ENCODE data around the gene SRM. TPM values are rescaled to one million over a fixed set of nuclear protein-coding genes. Genes with fewer than 3 reads are reported as not detected.
"Not testable (repeated sequence)": the region's sequence is repeated elsewhere in the genome, so short reads cannot be mapped to it uniquely, and the experiment has no call there.

SRM gene
- total RNA-seq, 4 donors from 2014 or later = 40.8 to 69.7 (median 48.8) TPM

DNA sequence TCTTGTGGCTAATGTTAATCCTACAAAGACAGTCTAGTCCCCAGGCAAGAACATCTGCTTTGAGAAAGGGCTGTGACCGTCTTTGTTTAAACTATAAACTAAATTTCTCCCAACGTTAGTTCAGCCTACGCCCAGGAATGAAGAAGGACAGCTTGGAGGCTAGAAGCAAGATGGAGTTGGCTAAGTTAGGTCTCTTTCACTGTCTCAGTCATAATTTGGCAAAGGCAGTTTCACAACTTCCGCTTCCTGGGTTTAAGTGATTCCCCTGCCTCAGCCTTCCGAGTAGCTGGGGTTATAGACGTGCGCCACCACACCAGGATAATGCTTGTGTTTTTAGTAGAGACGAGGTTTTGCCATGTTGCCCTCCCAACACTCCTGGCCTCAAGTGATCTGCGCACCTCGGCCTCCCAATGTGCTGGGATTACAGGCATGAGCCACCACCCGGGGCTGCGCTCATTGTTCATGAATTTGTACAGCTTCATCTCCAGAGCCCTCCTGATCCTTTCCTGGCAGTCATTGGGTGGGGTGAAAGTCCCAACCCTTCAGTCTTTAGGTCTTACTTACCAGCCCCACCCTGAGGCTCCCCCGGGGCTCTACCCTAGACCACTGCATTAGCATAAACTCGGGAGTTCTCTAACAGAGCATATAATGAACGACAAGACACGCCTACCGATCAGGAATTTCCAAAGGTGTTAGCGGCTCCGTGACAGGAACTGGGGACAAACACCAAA, 7.9 kb downstream of the SRM start:
- TF ChIP-seq, protein P1, sequence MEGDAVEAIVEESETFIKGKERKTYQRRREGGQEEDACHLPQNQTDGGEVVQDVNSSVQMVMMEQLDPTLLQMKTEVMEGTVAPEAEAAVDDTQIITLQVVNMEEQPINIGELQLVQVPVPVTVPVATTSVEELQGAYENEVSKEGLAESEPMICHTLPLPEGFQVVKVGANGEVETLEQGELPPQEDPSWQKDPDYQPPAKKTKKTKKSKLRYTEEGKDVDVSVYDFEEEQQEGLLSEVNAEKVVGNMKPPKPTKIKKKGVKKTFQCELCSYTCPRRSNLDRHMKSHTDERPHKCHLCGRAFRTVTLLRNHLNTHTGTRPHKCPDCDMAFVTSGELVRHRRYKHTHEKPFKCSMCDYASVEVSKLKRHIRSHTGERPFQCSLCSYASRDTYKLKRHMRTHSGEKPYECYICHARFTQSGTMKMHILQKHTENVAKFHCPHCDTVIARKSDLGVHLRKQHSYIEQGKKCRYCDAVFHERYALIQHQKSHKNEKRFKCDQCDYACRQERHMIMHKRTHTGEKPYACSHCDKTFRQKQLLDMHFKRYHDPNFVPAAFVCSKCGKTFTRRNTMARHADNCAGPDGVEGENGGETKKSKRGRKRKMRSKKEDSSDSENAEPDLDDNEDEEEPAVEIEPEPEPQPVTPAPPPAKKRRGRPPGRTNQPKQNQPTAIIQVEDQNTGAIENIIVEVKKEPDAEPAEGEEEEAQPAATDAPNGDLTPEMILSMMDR (IDR thresholded peaks at IDR 0.05) = no peak
- TF ChIP-seq POLR2AphosphoS5 (IDR thresholded peaks at IDR 0.05) (no peak), POLR2A (IDR thresholded peaks at IDR 0.05; ENCODE audit: low read depth) (no peak), EP300 (IDR thresholded peaks at IDR 0.05) (no peak)
- intact Hi-C loops (cut with DNase I) = no loop called here
- H3K4me1 ChIP-seq = peaks cover 0 to 10% (median 4%) of the 10 kb centered on the region in 4 donors
- H3K4me3 ChIP-seq = no peak overlapping the region
- DNase-seq (ENCODE audit: extremely low spot score) = no peak
- H3K9me3 ChIP-seq = no peaks in the 10 kb centered on the region
- H3K27ac ChIP-seq (replicated peaks in 1 of 4) = no peak overlapping the region
- peaks cover 6 to 33% (median 27%) of the 10 kb centered on the region in 4 donors for H3K36me3 ChIP-seq
- 60% methylated on average over 19 of the region's 19 CpGs for WGBS
- H3K27me3 ChIP-seq = peaks cover 0 to 21% (median 0%) of the 10 kb centered on the region in 4 donors

DNA sequence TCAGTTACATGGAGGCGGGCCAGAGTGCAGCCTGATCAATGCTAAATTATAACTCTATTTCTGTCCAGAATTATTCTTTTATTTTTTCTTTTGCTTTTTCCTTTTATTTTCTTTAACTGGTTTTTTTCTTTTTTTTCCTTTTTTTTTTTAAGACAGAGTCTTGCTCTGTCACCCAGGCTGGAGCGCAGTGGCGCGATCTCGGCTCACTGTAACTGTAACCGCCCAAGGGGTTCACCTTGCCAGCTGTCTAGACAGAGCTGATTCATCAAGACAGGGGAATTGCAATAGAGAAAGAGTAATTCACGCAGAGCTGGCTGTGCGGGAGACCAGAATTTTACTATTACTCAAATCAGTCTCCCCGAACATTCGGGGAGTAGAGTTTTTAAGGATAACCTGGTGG, 8.7 kb downstream of the SRM start:
- 75% methylated on average over 10 of the region's 10 CpGs for WGBS
- H3K27ac ChIP-seq (replicated peaks in 1 of 4); intact Hi-C loops (cut with DNase I); H3K4me1 ChIP-seq; H3K4me3 ChIP-seq; DNase-seq (ENCODE audit: extremely low spot score); H3K9me3 ChIP-seq: not testable (repeated sequence)
- H3K27me3 ChIP-seq = peaks cover 0 to 21% (median 0%) of the 10 kb centered on the region in 4 donors
- peaks cover 6 to 25% (median 19%) of the 10 kb centered on the region in 4 donors for H3K36me3 ChIP-seq

DNA sequence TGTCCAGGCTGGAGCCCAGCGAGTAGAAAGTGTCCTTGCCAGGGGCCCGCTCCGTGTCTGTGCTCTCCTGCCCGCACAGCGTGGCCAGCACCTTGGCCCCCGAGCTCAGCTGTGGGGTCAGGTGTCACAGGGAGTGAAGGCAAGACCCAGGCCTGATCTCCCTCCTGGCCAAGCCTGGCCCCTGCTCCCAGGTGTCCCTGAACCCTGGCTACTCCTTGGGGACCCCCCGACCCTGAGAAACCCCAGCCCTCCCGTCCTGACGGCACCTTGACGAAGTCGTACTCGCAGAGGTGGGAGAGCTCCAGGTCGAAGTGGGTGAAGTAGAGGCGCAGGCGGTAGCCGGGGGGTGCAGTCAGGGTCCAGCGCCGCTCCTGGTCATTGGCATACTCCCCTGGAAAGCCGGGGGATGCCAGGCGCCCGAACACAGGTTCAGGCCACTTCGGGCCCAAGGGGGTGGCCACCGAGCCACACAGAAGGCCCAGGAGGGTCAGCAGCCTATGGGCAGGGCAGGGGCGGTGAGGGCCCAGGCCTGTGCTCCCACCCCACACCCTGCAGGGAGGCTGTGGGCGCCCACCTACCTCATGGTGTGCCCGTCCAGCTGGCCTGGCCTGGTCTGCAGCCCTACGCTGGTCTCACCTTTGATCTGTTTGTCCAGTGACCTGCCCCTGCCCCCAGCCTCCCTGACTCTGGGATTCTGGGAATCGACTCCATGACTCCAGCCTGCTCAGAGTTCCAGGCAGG, 13.0 kb downstream of the SRM start, which contains the start of gene MASP2:
MASP2 (minus strand) TSS at position 615 of the 741 bp plus-strand sequence; CDS start at position 583, 32 bp downstream.
- intact Hi-C loops (cut with DNase I) = no loop called here
- H3K4me1 ChIP-seq = no peaks in the 10 kb centered on the region
- DNase-seq (ENCODE audit: extremely low spot score) = no peak
- H3K9me3 ChIP-seq = no peaks in the 10 kb centered on the region
- TF ChIP-seq POLR2AphosphoS5 (IDR thresholded peaks at IDR 0.05) (no peak), EP300 (IDR thresholded peaks at IDR 0.05) (no peak), POLR2A (IDR thresholded peaks at IDR 0.05; ENCODE audit: low read depth) (no peak)
- TF ChIP-seq, protein P1 (IDR thresholded peaks at IDR 0.05) = no peak
- H3K36me3 ChIP-seq = no peaks in the 10 kb centered on the region
- 93% methylated on average over 19 of the region's 28 CpGs for WGBS
- no peak within 1 kb of the TSS for H3K27ac ChIP-seq (replicated peaks in 1 of 4)
- no peak within 1 kb of the TSS for H3K4me3 ChIP-seq
- H3K27me3 ChIP-seq = peaks cover 0 to 6% (median 0%) of the 10 kb centered on the region in 4 donors

DNA sequence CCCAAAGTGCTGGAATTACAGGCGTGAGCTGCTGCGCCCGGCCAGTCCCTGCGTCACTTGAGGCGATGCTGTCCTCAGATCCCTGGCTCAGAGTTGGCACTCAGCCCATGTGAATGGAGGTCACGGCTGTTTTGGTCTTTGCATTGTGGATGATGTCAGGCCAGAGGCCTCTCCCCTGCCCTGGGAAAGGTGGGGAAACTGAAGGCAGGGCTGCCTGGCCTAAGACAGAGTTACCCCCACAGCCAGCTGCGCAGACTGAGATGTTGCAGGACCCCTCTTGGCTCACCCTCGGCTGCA, 13.6 kb downstream of the SRM start:
- DNase-seq (ENCODE audit: extremely low spot score) = no peak
- WGBS = 87% methylated on average over 7 of the region's 8 CpGs
- Histone ChIP-seq H3K9me3 (no peaks in the 10 kb centered on the region), H3K27ac (replicated peaks in 1 of 4) (no peak overlapping the region), H3K27me3 (peaks cover 0 to 6% (median 0%) of the 10 kb centered on the region in 4 donors), H3K4me3 (no peak overlapping the region), H3K36me3 (no peaks in the 10 kb centered on the region), H3K4me1 (no peaks in the 10 kb centered on the region)
- no peak for TF ChIP-seq POLR2A (IDR thresholded peaks at IDR 0.05; ENCODE audit: low read depth)
- no peak for TF ChIP-seq EP300 (IDR thresholded peaks at IDR 0.05)
- no peak for TF ChIP-seq POLR2AphosphoS5 (IDR thresholded peaks at IDR 0.05)
- intact Hi-C loops (cut with DNase I) = no loop called here

DNA sequence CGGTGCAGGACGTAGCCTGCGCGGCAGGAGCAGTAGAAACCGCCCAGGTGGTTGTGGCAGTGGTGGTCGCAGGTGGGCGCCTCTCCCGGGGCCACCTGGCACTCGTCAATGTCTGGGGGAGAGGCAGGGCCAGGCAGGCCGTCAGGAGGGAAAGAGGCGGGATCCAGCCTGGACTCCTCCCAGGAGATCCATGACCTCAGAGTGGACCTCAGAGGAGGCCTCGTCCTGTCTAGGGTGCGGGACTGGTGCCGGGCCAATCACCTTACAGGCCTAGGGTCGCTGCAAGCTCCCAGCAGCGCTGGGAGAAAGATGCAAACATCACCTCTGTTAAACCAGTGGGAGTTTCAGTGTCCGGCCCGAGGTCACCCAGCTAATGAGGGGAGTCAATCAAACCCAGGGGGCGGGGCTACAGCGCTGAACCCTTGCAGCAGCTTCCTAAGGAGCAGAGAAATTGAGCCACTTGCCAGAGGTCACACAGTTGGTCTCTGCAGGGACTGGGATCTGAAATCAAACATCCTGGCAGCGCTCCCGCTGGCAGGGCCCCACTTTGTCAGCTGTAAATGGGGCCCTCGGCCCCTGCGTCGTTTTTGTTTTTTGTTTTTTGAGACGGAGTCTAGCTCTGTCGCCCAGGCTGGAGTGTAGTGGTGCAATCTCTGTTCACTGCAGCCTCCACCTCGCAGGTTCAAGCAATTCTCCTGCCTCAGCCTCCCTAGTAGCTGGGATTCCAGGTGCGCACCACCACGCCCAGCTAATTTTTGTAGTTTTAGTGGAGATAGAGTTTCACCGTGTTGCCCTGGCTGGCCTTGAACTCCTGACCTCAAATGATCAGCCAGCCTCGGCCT, 14.2 kb downstream of the SRM start:
- no peaks in the 10 kb centered on the region for H3K9me3 ChIP-seq
- no peaks in the 10 kb centered on the region for H3K36me3 ChIP-seq
- 71% methylated on average over 19 of the region's 32 CpGs for WGBS
- intact Hi-C loops (cut with DNase I) = no loop called here
- no peaks in the 10 kb centered on the region for H3K4me1 ChIP-seq
- TF ChIP-seq, protein P1 (IDR thresholded peaks at IDR 0.05) = no peak
- TF ChIP-seq EP300 (IDR thresholded peaks at IDR 0.05) = no peak
- no peak for TF ChIP-seq POLR2AphosphoS5 (IDR thresholded peaks at IDR 0.05)
- no peak for TF ChIP-seq POLR2A (IDR thresholded peaks at IDR 0.05; ENCODE audit: low read depth)
- peaks cover 0 to 3% (median 0%) of the 10 kb centered on the region in 4 donors for H3K27me3 ChIP-seq
- no peak for DNase-seq (ENCODE audit: extremely low spot score)
- H3K4me3 ChIP-seq = no peak overlapping the region
- H3K27ac ChIP-seq (replicated peaks in 1 of 4) = no peak overlapping the region

Data from esophagus muscularis mucosa (tissue), 4 donors.